K562 (cell line): ENCODE data around the gene SYTL2. TPM values are rescaled to one million over a fixed set of nuclear protein-coding genes. Genes with fewer than 3 reads are reported as not detected.

Experiments used
- ATAC-seq: fragments of 200-7000 bp; cut with Tn5 transposase; 3 replicates; pipeline ENCODE4 v1.9.1; 2020; ENCODE audit warnings: moderate library complexity
- BruUV-seq: library from RNA; stranded (reverse); fragments of 400-500 nt; replicated peaks from 2 replicates; lab custom pipeline; 2021; lab: Mats Ljungman, UMichigan
- CTCF ChIA-PET: fragments of 300-600 bp; formaldehyde crosslinking; extraction: SDS; loops from one replicate; lab custom pipeline; 2021; ENCODE audit warnings: low intra/inter-chr PET ratio; lab: Yijun Ruan, JAX
- POLR2A ChIA-PET: fragments of 300-600, 350-650 bp; sonication (Branson Sonifier 250); formaldehyde crosslinking; extraction: SDS; loops from one replicate; lab custom pipeline; 2021; ENCODE audit warnings: antibody characterized with exemption, inconsistent platforms; lab: Yijun Ruan, JAX
- DNase-seq, 4 experiments: peaks; one replicate each; pipeline versions ENCODE4 v3.0.0 to v3.0.0-alpha.2; 2011 to 2018; ENCODE audit warnings: low spot score in 3 of 4, mixed read lengths in 3 of 4; ENCODE audit errors: extremely low read depth in 1 of 4
- FAIRE-seq: peaks from 2 replicates; lab custom pipeline; 2011; peaks lifted over from hg19 to GRCh38; lab: Jason Lieb, UNC
- H2AFZ ChIP-seq: 2 replicates; pipeline ENCODE4 v1.6.0; 2011; ENCODE audit warnings: low read depth, low read length, control low read depth, inconsistent platforms
- H3K27ac ChIP-seq: fragments of 200-600 bp; 3 replicates; pipeline ENCODE4 v1.8.0; 2011; ENCODE audit warnings: low read depth, mild to moderate bottlenecking, control low read depth, inconsistent platforms, low read length, moderate library complexity, mixed read lengths; ENCODE audit errors: extremely low read depth
- H3K27me3 ChIP-seq, 2 experiments: fragments of 300-600 bp in 1 of 2; 2 replicates in 1 of 2; 3 replicates in 1 of 2; pipeline versions ENCODE4 v1.6.0 to v1.8.0; 2011; ENCODE audit warnings: inconsistent platforms in 2 of 2, low read length in 2 of 2, mild to moderate bottlenecking in 1 of 2, mixed read lengths in 1 of 2, moderate library complexity in 1 of 2; ENCODE audit not compliant: control insufficient read depth in 2 of 2, insufficient read depth in 2 of 2
- H3K36me3 ChIP-seq: fragments of 300-600 bp; 3 replicates; pipeline ENCODE4 v1.8.0; 2011; ENCODE audit warnings: mild to moderate bottlenecking, low read length, inconsistent platforms; ENCODE audit not compliant: control insufficient read depth, insufficient read depth
- H3K4me1 ChIP-seq, 2 experiments: fragments of 200-600 bp in 1 of 2; replicated peaks in 1 of 2; 2 replicates in 1 of 2; 3 replicates in 1 of 2; pipeline versions ENCODE4 v1.5.1 to v1.8.0; 2011; ENCODE audit warnings: inconsistent platforms in 2 of 2, low read length in 2 of 2, mild to moderate bottlenecking in 1 of 2, mixed read lengths in 1 of 2, moderate library complexity in 1 of 2; ENCODE audit not compliant: control insufficient read depth in 2 of 2, insufficient read depth in 2 of 2
- H3K4me2 ChIP-seq: 2 replicates; pipeline ENCODE4 v1.6.1; 2011; ENCODE audit warnings: low read length, control low read depth, inconsistent platforms, mixed read lengths; ENCODE audit not compliant: insufficient read depth
- H3K4me3 ChIP-seq: fragments of 200-600 bp; sonication (generic), shearing (Covaris generic); 2 replicates; pipeline ENCODE4 v1.5.1; 2016; ENCODE audit warnings: control low read depth, inconsistent platforms
- H3K79me2 ChIP-seq: fragments of 200-600 bp; 3 replicates; pipeline ENCODE4 v1.8.0; 2011; ENCODE audit warnings: low read length, inconsistent platforms; ENCODE audit not compliant: control insufficient read depth, insufficient read depth
- H3K9ac ChIP-seq, 2 experiments: 2 replicates each; pipeline versions ENCODE4 v1.6.0 to v1.6.1; 2011; ENCODE audit warnings: low read depth in 2 of 2, low read length in 2 of 2, control low read depth in 1 of 2, inconsistent platforms in 1 of 2, mild to moderate bottlenecking in 1 of 2, mixed read lengths in 1 of 2; ENCODE audit not compliant: insufficient read depth in 1 of 2
- H3K9me1 ChIP-seq: one replicate; pipeline ENCODE4 v1.6.0; 2011; ENCODE audit warnings: inconsistent platforms, mild to moderate bottlenecking, low read length, moderate library complexity; ENCODE audit not compliant: control insufficient read depth, insufficient read depth
- H3K9me3 ChIP-seq: replicated peaks from 2 replicates; pipeline ENCODE4 v1.5.1; 2011; ENCODE audit warnings: low read depth, low read length, inconsistent platforms; ENCODE audit not compliant: control insufficient read depth, insufficient read depth
- H4K20me1 ChIP-seq: replicated peaks from 2 replicates; pipeline ENCODE4 v1.6.1; 2011; ENCODE audit warnings: low read length, inconsistent platforms, mixed read lengths; ENCODE audit not compliant: control insufficient read depth, insufficient read depth
- CHD4 ChIP-seq: fragments of 200-600 bp; sonication (generic); IDR thresholded peaks from 3 replicates; pipeline ENCODE4 v1.6.1; 2012; ENCODE audit warnings: low read depth, mild to moderate bottlenecking, mixed read lengths, low read length, inconsistent platforms; ENCODE audit not compliant: insufficient read depth, insufficient replicate concordance, poor library complexity, severe bottlenecking
- WGBS: fragments of 100-300 bp; shearing (Covaris generic); methylation state at CpG from one replicate; pipeline ENCODE4 v1.1.6; 2016; ENCODE audit warnings: low coverage, mixed read lengths; ENCODE audit not compliant: insufficient coverage; ENCODE audit errors: missing lambda C conversion rate; 5-methylcytosine and 5-hydroxymethylcytosine counted together
- in situ Hi-C: fragments of 300-500 bp; cut with MboI; formaldehyde crosslinking; loops from 4 replicates; pipeline ENCODE4 v1.15.0; 2018; ENCODE audit warnings: inconsistent platforms, mixed read lengths
- intact Hi-C: fragments of 100-400 bp; cut with micrococcal nuclease; formaldehyde crosslinking; loops from 2 replicates; pipeline ENCODE4 v1.14.2; 2022
- polyA plus RNA-seq, 8 experiments: library from polyadenylated mRNA; depleted of rRNA in 4 of 8; stranded (reverse) in 5 of 8; unstranded in 3 of 8; fragments of >200 nt; fragmentation: Nextera tagmentation in 2 of 8; fragmentation: Illumina TruSeq in 1 of 8; extraction: Ambion mirVana in 2 of 8; extraction: Trizol in 1 of 8; gene quantifications; 2 replicates each; pipeline versions ENCODE4 v1.2.1 to v1.2.3, GENCODE V29; 2011 to 2014; ENCODE audit warnings: inconsistent platforms in 1 of 8, missing spikeins in 1 of 8
- total RNA-seq, 7 experiments: library from RNA; depleted of rRNA in 6 of 7; stranded (reverse); fragments of >200 nt in 6 of 7; fragmentation: Illumina TruSeq in 2 of 7; extraction: Trizol in 2 of 7; gene quantifications; 2 replicates each; pipeline versions ENCODE4 v1.2.1 to v1.2.3, GENCODE V29; 2011 to 2021; ENCODE audit warnings: low replicate concordance in 1 of 7
- TF ChIP-seq, protein P1 (sequence below): fragments of 450-650 bp; conservative IDR thresholded peaks from 2 replicates; pipeline ENCODE4 v1.6.1; 2016; ENCODE audit warnings: missing genetic modification characterization, low read depth, mild to moderate bottlenecking, control low read depth, missing compliant biosample characterization
- TF ChIP-seq, protein P2 (sequence below): fragments of 250-450 bp; sonication (Bioruptor Pico); IDR thresholded peaks from 2 replicates; pipeline ENCODE4 v1.5.1; 2021; ENCODE audit warnings: mild to moderate bottlenecking

SYTL2 gene
- total and polyA plus RNA-seq, 9 of the 15 experiments (the other 6 are each of a cell fraction or from before 2014, with no cell fraction given), result 0.05 to 0.57 (median 0.35) TPM

DNA sequence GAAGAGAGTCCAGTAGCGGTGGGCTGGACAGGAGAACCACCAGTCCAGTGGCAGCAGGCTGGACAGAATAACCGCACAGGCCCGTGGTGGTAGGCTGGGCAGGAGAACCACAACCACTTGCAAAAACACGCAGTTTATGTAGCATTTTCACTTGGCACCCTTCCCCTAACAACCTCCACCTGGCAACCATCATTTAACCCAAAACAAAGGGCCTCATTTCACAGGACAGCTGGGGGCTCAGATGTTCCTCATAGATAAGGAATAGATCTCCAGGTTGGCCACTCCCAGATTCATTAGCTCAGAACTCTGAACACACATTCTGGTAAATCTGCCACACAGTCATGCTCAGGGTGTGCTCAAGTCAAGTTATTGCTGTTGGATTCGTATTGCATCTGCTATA lies 41.2 kb downstream of the SYTL2 start:
- Histone ChIP-seq H3K27ac (no peak overlapping the region), H2AFZ (no peak overlapping the region), H3K27me3 (no peaks in the 10 kb centered on the region), H3K9ac (no peak overlapping the region), H4K20me1 (no peaks in the 10 kb centered on the region; the same call in 1 of the 2 replicates), H3K9me1 (no peaks in the 10 kb centered on the region), H3K9me3 (no peaks in the 10 kb centered on the region), H3K79me2 (no peaks in the 10 kb centered on the region), H3K4me1 (no peaks in the 10 kb centered on the region), H3K4me2 (no peak overlapping the region), H3K36me3 (no peaks in the 10 kb centered on the region), H3K4me3 (no peak overlapping the region)
- WGBS, result 0% methylated on average over 5 of the region's 5 CpGs
- intact Hi-C loops (no loop called here), in situ Hi-C loops (no loop called here)
- ChIA-PET CTCF (no interaction called here), POLR2A (no interaction called here)
- no peak for DNase-seq
- no peak for FAIRE-seq
- ATAC-seq, result no peak
- TF ChIP-seq, protein P1, sequence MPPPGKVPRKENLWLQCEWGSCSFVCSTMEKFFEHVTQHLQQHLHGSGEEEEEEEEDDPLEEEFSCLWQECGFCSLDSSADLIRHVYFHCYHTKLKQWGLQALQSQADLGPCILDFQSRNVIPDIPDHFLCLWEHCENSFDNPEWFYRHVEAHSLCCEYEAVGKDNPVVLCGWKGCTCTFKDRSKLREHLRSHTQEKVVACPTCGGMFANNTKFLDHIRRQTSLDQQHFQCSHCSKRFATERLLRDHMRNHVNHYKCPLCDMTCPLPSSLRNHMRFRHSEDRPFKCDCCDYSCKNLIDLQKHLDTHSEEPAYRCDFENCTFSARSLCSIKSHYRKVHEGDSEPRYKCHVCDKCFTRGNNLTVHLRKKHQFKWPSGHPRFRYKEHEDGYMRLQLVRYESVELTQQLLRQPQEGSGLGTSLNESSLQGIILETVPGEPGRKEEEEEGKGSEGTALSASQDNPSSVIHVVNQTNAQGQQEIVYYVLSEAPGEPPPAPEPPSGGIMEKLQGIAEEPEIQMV (tag), result no peak
- TF ChIP-seq, protein P2, sequence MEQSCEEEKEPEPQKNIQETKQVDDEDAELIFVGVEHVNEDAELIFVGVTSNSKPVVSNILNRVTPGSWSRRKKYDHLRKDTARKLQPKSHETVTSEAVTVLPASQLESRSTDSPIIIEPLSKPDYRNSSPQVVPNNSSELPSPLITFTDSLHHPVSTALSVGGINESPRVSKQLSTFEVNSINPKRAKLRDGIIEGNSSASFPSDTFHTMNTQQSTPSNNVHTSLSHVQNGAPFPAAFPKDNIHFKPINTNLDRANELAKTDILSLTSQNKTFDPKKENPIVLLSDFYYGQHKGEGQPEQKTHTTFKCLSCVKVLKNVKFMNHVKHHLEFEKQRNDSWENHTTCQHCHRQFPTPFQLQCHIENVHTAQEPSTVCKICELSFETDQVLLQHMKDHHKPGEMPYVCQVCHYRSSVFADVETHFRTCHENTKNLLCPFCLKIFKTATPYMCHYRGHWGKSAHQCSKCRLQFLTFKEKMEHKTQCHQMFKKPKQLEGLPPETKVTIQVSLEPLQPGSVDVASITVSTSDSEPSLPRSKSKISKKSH (CRISPR knock-in tag), result no peak
- no peak for TF ChIP-seq CHD4
- no TSS peak for BruUV-seq
